ENCODE data around the gene SLCO2A1.

GRCh38 chr3:134039161-134039862, 9.6 kb upstream of the SLCO2A1 start:
- TF ChIP-seq POLR2A (IDR thresholded peaks at IDR 0.05), result no peak
- TF ChIP-seq, protein P1, sequence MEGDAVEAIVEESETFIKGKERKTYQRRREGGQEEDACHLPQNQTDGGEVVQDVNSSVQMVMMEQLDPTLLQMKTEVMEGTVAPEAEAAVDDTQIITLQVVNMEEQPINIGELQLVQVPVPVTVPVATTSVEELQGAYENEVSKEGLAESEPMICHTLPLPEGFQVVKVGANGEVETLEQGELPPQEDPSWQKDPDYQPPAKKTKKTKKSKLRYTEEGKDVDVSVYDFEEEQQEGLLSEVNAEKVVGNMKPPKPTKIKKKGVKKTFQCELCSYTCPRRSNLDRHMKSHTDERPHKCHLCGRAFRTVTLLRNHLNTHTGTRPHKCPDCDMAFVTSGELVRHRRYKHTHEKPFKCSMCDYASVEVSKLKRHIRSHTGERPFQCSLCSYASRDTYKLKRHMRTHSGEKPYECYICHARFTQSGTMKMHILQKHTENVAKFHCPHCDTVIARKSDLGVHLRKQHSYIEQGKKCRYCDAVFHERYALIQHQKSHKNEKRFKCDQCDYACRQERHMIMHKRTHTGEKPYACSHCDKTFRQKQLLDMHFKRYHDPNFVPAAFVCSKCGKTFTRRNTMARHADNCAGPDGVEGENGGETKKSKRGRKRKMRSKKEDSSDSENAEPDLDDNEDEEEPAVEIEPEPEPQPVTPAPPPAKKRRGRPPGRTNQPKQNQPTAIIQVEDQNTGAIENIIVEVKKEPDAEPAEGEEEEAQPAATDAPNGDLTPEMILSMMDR (IDR thresholded peaks at IDR 0.05), result peak in 1 of 7 experiments; percentile 14

All from body of pancreas (tissue), 4 donors.